DOHH2 (cell line): ENCODE data around the gene RNF112.

Experiments used
- EZH2phosphoT487 ChIP-seq: fragments of 200-600 bp; sonication (generic); IDR thresholded peaks from 2 replicates; pipeline ENCODE4 v1.6.1; 2017; ENCODE audit warnings: borderline replicate concordance, mild to moderate bottlenecking, antibody characterized with exemption, low read length, moderate library complexity, mixed read lengths
- TF ChIP-seq, protein P1 (sequence below): fragments of 200-600 bp; sonication (generic); IDR thresholded peaks from one replicate; pipeline ENCODE4 v1.5.1; 2014; ENCODE audit warnings: antibody characterized with exemption, mild to moderate bottlenecking, low read depth, low read length; ENCODE audit not compliant: poor library complexity, severe bottlenecking

DNA sequence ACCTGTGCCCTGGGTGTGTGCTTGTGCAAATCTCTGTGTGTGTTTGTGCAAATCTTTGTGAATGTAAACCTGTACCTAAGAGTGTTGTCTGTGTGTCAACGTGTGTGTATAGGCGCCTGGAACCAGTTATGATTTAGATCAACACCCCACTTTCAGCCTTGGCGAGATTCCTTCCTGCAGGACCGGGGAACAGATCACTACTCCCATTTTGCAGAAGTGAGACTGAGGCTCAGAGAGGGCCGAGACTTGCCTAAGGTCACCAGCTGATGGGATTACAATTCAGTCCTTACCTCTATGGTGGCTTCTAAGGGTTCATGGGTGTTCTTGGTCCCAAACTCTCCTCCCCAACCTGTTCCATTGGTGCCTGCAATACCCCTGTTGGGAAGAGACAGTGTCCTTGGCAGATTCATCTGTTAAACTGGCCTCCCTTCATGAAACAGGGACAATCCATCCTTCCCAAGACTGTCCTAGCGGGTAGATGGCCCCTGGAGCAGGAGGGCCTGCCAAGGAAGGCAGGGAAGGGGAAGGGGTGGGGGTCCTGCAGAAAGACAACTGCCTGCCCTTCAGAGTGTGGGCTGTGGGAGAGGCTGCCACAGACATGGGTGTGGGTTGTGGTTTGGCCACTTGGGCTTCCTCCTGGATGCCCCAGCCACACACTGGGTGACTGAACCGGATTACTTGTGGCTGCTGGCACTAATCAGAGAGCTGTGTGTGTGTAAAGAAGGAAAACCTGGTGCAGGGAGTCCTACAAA, 39.6 kb upstream of the RNF112 start:
- TF ChIP-seq, protein P1, sequence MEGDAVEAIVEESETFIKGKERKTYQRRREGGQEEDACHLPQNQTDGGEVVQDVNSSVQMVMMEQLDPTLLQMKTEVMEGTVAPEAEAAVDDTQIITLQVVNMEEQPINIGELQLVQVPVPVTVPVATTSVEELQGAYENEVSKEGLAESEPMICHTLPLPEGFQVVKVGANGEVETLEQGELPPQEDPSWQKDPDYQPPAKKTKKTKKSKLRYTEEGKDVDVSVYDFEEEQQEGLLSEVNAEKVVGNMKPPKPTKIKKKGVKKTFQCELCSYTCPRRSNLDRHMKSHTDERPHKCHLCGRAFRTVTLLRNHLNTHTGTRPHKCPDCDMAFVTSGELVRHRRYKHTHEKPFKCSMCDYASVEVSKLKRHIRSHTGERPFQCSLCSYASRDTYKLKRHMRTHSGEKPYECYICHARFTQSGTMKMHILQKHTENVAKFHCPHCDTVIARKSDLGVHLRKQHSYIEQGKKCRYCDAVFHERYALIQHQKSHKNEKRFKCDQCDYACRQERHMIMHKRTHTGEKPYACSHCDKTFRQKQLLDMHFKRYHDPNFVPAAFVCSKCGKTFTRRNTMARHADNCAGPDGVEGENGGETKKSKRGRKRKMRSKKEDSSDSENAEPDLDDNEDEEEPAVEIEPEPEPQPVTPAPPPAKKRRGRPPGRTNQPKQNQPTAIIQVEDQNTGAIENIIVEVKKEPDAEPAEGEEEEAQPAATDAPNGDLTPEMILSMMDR, result no peak
- no peak for TF ChIP-seq EZH2phosphoT487
